ENCODE data around the gene TMEM132C.

Gene TMEM132C

GRCh38 chr12:128583453-128583852 is 316.5 kb downstream of the TMEM132C start:
- no peaks in the 10 kb centered on the region for H3K36me3 ChIP-seq (replicated peaks)
- TF ChIP-seq, protein P1, sequence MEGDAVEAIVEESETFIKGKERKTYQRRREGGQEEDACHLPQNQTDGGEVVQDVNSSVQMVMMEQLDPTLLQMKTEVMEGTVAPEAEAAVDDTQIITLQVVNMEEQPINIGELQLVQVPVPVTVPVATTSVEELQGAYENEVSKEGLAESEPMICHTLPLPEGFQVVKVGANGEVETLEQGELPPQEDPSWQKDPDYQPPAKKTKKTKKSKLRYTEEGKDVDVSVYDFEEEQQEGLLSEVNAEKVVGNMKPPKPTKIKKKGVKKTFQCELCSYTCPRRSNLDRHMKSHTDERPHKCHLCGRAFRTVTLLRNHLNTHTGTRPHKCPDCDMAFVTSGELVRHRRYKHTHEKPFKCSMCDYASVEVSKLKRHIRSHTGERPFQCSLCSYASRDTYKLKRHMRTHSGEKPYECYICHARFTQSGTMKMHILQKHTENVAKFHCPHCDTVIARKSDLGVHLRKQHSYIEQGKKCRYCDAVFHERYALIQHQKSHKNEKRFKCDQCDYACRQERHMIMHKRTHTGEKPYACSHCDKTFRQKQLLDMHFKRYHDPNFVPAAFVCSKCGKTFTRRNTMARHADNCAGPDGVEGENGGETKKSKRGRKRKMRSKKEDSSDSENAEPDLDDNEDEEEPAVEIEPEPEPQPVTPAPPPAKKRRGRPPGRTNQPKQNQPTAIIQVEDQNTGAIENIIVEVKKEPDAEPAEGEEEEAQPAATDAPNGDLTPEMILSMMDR (IDR thresholded peaks at IDR 0.05; ENCODE audit: low read depth, low read length, missing control alignments) = no peak
- H3K27me3 ChIP-seq (replicated peaks) = no peaks in the 10 kb centered on the region
- no peak for DNase-seq
- in situ Hi-C loops (cut with HindIII; ENCODE audit: low pct_ligation_motif_present, low sequenced_read_pairs) = no loop called here
- no peak overlapping the region for H3K27ac ChIP-seq
- no peak overlapping the region for H3K4me3 ChIP-seq (ENCODE audit: low read depth, low read length)

GRCh38 chr12:128586451-128587029 is 319.6 kb downstream of the TMEM132C start:
- Histone ChIP-seq H3K36me3 (replicated peaks) (no peaks in the 10 kb centered on the region), H3K4me3 (ENCODE audit: low read depth, low read length) (no peak overlapping the region), H3K27me3 (replicated peaks) (no peaks in the 10 kb centered on the region), H3K27ac (no peak overlapping the region)
- no peak for DNase-seq
- TF ChIP-seq, protein P1 (IDR thresholded peaks at IDR 0.05; ENCODE audit: low read depth, low read length, missing control alignments) = no peak
- in situ Hi-C loops (cut with HindIII; ENCODE audit: low pct_ligation_motif_present, low sequenced_read_pairs) = no loop called here

DNA sequence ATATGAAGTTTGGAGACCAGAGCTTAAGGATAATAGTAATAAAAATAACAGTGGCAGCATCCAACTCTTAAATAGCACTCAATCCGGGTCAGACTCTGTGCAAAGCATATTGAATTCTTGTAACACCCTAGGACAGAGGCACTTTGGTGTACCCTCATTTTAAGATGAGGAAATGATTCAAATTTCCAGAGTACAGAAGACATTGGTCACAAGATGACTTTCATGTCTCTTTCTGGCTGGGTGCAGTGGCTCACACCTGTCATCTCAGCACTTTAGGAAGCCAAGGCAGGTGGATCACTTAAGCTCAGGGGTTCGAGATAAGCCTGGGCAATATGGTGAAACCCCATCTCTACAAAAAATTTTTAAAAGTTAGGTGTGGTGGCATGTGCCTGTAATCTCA is 320.9 kb downstream of the TMEM132C start:
- Histone ChIP-seq H3K27ac (no peak overlapping the region), H3K36me3 (replicated peaks) (no peaks in the 10 kb centered on the region), H3K27me3 (replicated peaks) (no peaks in the 10 kb centered on the region), H3K4me3 (ENCODE audit: low read depth, low read length) (no peak overlapping the region)
- in situ Hi-C loops (cut with HindIII; ENCODE audit: low pct_ligation_motif_present, low sequenced_read_pairs) = no loop called here
- DNase-seq = no peak
- TF ChIP-seq, protein P1 (IDR thresholded peaks at IDR 0.05; ENCODE audit: low read depth, low read length, missing control alignments) = no peak

DNA sequence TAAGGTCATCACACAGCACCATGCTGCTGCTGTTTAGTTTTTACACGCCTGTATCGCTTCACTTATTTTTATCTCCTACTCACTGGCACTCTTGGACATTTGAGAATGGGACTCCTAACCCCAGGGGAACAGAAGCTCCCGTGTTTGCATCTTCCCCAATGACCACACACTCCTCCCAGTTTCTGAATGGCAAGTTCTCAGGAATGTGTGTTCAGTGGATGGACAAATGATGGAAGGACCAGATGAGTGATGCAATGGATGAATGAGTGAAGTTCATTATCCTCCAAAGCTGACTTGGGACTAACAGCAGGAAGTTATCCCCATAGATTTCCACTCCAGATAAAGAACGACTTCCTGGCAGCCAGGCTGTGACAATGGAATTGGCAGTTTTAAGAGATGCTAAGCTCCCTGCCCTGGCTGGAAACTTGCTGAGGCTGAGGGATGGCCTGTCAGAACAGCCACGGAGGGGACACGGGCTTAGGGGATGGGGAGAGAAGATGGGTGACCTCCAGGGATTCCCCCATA is 325.3 kb downstream of the TMEM132C start:
- TF ChIP-seq, protein P1 (IDR thresholded peaks at IDR 0.05; ENCODE audit: low read depth, low read length, missing control alignments) = no peak
- Histone ChIP-seq H3K27ac (no peak overlapping the region), H3K36me3 (replicated peaks) (no peaks in the 10 kb centered on the region), H3K27me3 (replicated peaks) (no peaks in the 10 kb centered on the region), H3K4me3 (ENCODE audit: low read depth, low read length) (no peak overlapping the region)
- no peak for DNase-seq
- in situ Hi-C loops (cut with HindIII; ENCODE audit: low pct_ligation_motif_present, low sequenced_read_pairs) = no loop called here

GRCh38 chr12:128594521-128594920 is 327.6 kb downstream of the TMEM132C start:
- no peak for DNase-seq
- Histone ChIP-seq H3K36me3 (replicated peaks) (no peaks in the 10 kb centered on the region), H3K27me3 (replicated peaks) (no peaks in the 10 kb centered on the region), H3K4me3 (ENCODE audit: low read depth, low read length) (no peak overlapping the region), H3K27ac (no peak overlapping the region)
- in situ Hi-C loops (cut with HindIII; ENCODE audit: low pct_ligation_motif_present, low sequenced_read_pairs) = no loop called here
- TF ChIP-seq, protein P1 (IDR thresholded peaks at IDR 0.05; ENCODE audit: low read depth, low read length, missing control alignments) = no peak

DNA sequence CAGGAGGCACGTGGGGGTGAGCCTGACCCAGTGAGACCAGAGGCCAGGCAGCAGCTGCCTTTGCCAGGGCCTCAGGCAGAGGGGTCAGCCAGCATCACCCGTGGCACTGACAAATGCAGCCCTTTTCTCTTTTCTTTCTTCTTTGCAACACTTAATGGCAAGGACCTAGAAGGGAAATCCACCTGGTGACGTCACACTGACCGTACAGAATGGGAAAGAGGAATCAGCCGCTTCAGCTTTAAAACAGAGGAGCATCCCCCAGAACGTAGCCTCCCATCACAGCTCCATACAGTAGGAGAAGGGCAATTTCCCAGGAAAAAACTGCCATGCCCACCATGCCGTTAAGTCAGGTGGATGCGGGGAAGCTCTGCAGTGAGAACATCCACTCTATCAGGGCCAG is 328.6 kb downstream of the TMEM132C start:
- TF ChIP-seq, protein P1 (IDR thresholded peaks at IDR 0.05; ENCODE audit: low read depth, low read length, missing control alignments) = no peak
- DNase-seq = no peak
- H3K27ac ChIP-seq = no peak overlapping the region
- H3K27me3 ChIP-seq (replicated peaks) = no peaks in the 10 kb centered on the region
- H3K36me3 ChIP-seq (replicated peaks) = no peaks in the 10 kb centered on the region
- H3K4me3 ChIP-seq (ENCODE audit: low read depth, low read length) = no peak overlapping the region
- in situ Hi-C loops (cut with HindIII; ENCODE audit: low pct_ligation_motif_present, low sequenced_read_pairs) = no loop called here

Data from brain microvascular endothelial cell (primary cell).